ENCODE data around the gene MAPK4.

DNA sequence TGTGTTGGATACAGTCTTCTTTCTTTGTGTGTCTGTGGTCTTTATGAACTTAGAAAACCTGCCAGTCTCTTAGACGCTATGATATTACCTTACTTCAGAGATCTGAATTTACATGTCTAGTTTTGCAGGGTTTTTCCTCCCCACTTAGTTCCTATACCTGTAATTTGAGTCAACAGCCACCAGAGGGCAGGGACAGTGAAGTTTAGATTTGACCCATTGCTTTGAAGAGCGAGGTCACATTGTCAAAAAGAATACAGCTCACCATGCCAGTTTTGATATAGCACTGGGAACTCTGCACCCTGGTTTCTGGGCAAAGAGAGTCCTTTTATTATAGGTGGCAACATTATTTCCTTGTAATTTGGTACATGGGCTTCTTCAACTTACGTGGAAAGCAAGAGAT lies 102.3 kb downstream of the MAPK4 start:
- TF ChIP-seq POLR2AphosphoS5 (IDR thresholded peaks at IDR 0.05; ENCODE audit: low read depth, low read length): no peak
- TF ChIP-seq POLR2A (IDR thresholded peaks at IDR 0.05; ENCODE audit: low read depth, low read length): no peak

Data from GM12892 (cell line).